HG03025 (cell line): Measurements from ENCODE around the gene RIC1.
"Not testable (repeated sequence)": the region's sequence is repeated elsewhere in the genome, so short reads cannot be mapped to it uniquely, and the experiment has no call there.

Experiments used
- ATAC-seq: cut with Tn5 transposase; IDR thresholded peaks from one replicate; pipeline ENCODE4 v1.9.1; 2021; ENCODE audit warnings: mild to moderate bottlenecking, moderate library complexity; ENCODE audit not compliant: unreplicated experiment, low FRiP score

RIC1 gene

DNA sequence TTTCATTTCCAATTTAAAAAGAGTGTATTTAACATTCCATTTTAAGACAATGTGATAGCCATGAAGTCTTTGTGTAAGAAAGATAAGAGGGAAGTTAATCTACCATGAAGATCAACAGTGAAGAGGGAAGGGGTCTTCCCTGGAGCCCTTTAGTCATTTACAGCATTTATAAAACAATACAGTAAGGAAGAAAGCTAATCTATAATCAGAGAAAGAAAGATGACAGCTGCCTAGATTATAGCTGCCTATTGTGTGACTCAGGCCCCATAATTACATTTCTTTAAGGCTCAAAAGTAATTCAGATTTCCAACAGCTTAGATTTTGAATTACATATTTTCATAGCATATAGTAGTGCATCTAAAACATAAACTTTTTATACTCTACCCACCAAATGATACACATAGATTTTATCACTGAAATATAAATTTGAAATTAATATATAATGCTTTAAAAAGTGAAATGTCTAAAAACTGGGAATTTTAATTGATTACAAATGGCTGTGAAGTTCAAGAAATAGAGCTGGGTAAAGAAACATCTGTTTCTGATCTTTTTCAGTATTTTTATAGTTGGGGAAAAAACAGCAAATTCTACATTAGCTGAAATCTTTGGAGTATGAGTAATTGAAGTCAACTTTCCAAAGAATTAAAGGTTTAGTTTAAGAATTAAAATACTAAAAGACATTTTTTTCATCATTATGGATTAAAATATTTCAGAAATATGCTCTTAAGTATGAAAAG is 89.6 kb downstream of the RIC1 start:
- ATAC-seq: no peak

DNA sequence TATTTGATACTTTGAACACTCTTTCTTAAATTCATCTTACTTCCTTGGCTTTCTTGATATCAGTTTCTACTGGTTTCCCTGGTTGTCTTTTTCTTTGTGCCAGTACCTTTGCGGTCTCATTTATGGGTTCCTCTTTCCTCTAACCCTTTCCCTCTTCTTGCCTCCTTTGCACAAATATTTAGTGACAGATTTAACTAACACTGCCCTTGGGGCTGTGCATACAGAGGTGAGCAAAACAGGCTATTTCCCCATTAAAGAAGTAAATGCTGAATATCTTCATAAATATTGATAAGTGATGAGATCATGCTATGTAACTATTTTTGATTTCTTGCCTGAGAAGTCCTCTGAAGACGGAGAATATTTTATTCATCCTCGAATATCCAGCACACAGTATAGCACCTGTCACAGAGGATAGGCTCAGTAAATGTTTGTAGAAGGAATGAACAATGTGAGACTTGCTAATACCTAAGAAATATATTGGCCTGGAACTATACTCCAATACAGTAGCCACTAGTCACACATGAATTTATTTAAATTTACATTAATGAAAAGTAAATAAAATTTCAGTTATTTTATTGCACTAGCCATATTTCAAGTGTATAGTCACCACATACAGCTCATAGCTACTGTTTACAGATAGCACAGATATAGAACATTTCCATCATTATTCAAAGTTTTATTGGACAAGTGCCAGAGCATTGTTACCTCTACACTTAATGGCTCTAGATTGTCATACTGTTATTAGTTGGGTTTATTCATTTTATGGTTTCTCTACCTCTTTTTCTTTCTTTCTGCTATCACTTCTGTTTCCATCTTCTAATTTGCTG is 90.4 kb downstream of the RIC1 start:
- no peak for ATAC-seq

DNA sequence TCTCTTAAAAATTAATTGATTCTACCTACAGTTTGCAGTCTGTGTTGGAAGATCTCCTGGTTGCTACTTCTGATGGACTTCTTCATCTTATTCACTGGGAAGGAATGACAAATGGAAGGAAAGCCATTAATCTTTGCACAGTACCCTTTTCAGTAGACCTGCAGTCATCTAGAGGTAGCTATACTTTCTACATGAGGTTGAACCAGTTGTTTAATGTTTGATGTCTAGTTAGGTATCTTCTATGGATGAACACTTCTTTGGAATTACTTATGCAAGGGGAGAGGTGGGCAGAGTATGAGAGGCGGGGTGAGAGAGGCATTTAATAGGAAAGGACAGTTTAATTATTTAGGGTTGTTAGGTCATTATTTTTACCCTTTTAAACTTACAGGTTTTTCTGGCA is 91.2 kb downstream of the RIC1 start:
- no peak for ATAC-seq

DNA sequence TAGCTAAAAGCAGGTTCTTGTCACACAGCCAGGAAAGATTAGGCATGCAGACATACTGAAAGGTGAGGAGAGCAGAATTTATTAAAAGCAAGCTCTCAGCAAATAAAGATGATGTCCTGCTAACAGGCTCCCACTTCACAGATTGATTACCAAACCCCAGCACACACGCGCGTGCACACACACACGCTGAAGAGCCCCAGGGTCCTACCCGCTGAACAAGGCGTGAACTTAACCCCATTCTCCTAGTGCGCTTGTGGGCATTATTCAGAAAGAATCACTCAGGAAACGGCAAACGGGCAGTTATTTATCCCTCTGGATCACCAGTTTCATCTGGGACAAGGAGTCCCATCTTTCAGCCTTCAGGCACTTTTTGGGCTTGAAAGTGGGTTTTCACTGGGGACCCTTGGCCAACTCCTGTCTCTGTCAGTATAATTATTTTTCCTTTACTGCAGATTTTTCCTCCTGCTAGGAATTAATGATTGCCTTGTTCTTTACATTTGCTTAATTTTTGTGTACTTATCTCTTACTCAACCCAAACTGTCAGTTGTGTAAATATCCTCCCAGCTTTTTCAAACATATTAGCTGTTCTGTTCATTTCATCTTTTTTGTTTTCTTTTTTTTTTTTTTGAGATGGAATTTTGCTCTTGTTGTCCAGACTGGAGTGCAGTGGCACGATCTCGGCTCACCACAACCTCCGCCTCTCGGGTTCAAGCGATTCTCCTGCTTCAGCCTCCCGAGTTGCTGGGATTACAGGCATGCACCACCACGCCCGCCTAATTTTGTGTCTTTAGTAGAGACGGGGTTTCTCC is 92.6 kb downstream of the RIC1 start:
- ATAC-seq: no peak

DNA sequence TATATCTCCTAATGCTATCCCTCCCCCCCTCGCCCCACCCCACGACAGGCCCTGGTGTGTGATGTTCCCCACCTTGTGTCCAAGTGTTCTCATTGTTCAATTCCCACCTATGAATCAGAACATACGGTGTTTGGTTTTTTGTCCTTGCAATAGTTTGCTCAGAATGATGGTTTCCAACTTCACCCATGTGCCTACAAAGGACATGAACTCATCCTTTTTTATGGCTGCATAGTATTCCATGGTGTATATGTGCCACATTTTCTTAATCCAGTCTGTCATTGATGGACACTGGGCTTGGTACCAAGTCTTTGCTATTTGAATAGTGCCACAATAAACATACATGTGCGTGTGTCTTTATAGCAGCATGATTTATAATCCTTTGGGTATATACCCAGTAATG is 93.8 kb downstream of the RIC1 start:
- not testable (repeated sequence) for ATAC-seq

DNA sequence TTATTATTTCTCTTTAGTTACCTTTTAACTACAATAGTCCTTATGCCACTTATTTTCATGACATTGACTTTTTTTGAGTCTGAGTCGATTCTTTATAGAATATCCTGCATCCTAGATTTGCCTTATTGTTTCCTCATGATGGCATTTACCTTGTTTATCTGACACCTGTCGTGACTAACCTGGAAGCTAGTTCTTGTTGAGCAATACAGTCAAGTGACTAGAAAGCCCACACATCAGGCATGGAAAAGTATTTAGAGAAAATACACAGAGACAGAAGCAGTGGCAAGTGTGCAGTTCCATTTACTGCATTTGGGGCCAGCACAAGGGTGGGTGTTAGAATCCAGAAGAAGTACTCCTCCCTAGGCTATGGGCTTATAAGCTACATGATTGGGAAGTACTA is 106.2 kb downstream of the RIC1 start:
- no peak for ATAC-seq

DNA sequence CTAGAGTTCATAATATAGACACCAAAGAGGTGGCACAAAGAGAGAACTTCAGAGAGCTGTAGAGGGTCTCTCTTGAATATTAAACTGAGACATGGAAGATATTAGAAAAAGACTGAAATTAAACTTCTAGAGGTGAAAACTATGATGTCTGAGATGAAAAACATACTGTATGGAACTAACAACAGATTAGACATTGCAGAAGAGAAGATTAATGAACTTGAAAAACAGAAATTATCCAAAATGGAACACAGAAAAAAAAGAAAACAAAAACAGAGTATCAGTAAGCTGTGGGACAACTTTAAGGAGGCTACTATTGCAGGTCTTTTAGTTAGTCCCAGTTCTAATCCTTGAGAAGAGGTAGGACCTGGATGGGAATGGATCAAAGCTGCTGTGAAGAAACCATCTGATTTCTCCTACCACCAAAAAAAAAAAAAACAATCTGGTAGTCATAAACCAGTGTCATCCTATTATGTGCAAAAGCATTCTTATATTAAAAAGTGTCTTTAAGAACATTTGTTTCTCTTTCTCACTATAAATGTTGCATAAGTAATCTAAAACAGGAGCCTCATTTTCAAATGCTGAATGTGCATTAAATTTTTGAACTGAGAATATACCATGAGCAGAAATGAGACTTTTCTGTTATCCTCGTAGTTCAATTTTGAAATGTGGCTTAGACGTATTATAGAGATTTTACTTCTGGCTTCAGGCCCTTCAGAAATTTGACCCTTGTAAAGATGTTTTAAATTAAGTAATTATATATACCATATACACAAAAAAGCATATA is 107.8 kb downstream of the RIC1 start:
- ATAC-seq: no peak

DNA sequence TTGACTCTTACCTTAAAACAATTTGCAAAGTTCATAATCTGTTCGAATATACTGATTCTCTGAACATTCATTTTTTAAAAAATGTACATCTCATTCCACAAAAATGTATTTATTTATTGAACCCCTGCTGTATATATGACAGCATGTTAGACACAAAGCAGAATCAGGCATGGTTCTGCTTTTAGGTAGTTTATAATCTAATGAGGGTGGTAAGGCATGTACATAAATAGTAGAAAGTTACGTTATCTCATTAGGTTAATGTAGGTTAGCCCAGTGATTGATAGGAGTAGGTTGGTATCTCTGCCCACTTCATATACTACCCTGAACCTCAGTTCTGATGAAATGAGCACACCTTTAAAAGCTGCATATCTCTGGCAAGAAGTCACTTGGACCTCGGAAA is 114.2 kb downstream of the RIC1 start:
- no peak for ATAC-seq

DNA sequence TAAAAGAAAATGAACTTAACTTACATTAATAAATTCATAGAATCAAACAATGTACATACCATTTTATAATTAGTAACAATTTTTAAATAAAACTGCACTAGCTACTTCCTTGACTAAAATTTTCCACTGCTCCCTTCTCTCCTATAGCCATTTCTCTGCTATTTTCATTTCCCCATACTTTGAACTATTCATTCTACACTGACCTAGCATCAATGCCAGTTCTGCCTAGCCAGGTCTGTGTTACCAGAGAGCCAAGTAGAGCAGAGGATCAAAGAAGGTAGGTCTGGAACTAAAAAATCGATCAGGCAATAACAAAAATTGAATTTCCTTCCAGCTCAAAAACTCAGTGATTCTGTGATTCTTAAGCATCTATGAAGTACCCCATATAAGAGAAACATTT is 119.5 kb downstream of the RIC1 start:
- ATAC-seq: no peak

DNA sequence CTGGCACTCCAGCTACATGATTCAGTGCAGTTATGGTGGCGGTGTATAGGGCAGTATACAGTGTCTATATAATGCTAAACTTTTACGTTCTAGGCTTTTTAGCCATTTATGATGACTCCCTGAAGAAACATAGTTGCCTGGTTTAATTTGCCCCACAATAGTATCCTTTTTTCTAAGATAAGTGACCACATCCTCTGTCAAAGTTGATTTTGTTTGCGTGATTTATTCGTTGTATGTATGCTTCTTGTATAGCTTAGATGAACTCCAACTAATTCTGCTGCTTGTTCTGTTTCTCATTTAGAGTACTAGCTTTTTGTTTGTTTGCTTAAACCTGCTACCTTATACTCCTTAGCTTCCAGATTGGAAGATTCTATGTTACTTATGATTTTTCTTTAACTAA is 120.4 kb downstream of the RIC1 start:
- ATAC-seq: no peak

DNA sequence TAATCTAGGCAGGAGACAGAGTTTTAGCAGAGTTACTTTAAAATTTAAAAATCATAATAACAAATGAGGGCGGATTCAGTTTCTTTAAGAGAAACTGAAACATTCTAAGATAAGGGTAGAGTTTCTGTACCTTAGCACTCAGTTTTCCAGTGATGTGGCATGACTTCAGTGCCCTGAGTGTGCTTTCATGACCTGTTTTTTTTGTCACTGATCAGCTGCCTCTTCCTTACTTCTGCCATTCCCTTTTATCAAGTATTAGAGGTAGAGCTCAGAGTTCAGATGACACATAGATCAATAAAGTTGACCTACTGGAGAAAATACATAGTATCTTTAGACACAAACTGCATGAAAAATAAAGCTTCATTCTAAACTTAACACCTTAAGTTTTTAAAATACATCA is 121.7 kb downstream of the RIC1 start:
- ATAC-seq: no peak

DNA sequence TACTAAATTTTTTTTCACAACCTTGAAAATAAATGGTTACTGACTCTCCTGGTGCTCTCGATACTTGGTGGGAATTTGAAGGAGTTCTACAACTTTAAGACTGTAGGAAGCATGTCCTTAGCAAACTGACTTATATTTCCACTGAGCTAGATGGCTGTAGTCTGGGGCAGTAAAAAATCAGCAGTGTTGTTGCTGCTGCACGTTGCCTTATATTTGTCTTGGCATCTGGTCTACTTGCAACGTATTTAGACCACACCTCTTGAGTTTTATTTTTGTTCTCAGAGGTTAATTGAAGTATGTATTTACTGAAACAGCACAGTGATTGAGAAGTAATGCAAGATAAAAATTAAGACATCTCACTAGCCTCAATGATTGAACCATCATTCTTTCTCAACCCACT is 127.7 kb downstream of the RIC1 start:
- no peak for ATAC-seq

DNA sequence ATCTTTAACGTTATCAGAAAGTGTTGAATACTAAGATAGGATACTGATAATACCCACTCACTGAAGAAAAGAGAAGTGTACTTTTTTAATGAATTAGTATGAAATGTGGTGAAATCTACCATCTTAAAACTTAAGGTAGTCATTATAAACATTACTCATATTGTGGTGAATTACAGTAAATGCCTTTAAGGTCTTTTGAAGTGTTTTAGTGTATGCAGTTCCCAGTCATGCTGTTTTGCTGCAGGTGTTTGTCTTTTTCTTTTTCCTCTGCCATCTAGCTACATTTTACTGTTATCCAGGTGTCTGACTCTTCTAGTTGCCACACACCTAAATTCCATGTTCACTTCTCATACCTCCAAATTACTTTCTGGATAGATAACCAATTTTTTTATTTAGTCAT is 131.4 kb downstream of the RIC1 start:
- ATAC-seq: no peak

DNA sequence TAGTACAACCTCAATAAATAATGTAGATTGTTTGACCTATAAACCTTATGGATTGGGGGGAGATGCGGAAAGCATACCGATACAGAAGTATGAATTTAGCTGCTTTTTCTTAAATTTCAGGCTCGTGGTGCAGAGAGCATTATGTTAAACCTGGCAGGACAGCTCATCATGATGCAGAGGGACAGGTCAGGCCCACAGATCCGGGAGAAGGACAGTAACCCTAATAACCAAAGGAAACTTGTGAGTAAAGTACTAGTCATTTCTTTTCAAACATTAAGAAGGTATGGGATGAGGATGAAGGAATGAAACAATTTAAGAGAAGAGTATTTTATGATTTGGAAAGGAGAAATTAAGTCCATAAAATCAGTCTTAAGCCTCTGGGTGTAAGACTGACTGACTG is 133.5 kb downstream of the RIC1 start:
- no peak for ATAC-seq

DNA sequence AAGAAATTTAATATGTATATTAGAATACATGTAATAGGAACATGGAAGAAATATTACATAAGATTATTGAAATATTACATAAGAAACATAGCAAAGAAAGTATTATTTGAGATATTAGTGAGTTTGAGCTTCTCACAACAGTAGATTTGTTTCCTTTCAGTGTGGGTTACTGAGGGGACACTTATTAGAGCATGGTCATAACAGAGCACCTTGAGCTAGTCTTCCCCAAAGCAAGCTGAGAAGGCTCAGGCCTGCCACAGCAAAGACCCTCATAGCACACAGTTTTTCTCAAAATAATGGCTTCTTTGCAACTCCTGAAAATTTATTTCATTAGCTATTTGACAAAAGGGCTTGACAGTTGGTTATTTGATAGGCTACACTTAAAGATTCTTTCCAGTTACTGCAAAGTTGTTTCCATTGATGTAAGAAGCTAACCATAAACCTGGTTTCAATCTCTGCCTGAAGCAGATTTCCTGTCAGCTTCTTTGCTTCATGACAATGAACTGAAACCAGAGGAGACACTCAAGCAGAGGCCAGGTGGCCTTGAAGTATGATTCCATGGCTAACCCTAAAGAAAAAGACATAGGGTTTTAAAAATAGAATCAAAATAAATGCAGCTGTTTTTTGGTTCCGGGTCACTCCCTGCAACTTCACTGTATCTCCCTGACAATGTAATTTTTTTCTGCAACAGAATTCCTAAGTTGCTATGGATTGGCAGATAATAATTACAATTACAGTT is 135.4 kb downstream of the RIC1 start:
- ATAC-seq: peak; percentile 91

DNA sequence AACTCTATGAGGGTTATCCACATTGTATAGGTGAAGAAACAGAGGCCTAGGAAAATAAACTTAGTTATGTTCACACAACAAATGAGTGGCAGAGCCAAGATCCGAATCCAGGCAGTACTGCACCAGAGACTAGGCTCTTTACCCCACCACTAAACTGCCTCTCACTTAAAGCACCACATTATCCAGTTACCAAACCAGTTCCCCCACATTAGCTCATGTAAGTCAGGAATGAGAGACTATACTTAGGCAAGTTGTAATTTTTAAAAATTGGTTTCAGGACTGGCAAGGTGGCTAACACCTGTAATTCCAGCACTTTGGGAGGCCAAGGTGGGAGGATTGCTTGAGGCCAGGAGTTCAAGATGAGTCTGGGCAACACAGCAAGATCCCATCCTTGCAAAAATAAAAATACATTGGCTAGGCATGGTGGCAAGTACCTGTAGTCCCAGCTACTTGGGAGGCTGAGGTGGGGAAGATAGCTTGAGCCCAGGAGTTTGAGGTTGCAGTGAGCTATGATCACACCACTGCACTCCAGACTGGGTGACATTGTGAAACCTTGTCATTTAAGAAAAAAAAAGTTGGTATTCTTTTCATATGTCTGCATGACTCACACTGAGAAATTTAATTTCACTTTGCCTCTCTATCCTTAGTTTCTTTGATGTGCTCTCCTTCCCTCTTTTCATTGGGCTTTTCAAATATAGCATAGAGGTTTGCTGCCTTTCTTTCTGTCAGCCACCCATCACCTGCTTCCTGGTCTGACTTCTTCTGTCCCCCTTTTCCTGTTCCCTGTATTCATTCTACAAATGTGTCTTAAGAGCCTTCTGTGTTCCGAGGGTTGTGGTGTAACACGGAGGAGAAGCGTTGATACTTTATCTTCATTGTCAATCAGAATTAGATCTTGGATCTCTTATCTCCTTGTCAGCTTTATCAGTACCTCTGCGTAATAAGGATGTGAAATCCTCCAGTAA is 139.3 kb downstream of the RIC1 start:
- no peak for ATAC-seq

DNA sequence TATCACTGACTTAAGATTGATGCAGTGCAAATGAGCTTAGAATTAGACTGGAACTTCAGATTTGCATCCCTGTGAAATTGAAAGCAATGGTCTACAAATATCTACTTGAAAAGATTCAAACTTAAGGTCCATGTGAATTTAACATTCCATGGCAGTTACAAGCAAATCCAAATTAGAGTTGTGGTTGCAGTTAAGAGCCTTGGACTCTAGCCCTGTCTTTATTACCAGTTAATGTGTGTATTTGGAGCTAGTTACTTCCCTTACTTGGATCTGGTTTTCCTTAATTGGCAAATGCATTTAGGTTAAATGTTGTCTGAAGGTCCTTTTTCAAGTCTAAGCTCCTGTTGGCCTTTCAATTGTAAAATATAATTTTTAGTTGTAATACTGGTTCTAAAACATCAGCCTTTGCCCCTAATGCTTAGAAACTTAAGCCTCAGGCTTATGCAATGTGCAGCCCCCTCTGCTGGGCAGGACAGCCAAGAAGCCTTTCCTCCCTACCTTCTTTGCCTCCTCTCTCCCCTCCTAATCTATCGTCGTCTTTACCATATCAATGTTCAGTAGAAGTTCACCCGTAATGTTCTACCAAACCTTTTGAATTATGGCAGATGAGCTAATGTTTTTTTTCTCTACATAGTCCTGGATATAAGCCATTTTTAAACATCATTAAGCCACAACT is 144.6 kb downstream of the RIC1 start:
- no peak for ATAC-seq

DNA sequence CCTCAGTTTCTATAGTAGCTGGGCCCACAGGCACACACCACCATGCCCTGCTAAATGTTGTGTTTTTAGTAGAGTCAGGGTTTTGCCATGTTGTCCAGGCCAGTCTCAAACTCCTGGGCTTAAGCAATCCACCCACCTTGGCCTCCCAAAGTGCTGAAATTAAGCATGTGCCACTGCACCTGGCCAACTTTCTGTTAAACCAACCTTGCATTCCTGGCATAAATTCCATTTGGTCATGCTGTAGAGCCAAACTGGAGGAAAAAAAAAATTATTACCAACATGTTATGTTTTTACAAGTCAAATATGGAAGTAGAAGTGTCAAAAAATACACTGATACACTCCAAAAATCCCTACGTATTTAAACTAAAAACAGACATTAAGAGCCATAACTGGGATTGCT is 149.9 kb downstream of the RIC1 start:
- ATAC-seq: no peak
